Measurements from ENCODE around the gene LARGE2.

The LARGE2 gene

GRCh38 chr11:45922425-45923082 lies at the start of gene LARGE2:
TSS of gene LARGE2 (plus strand) at chr11:45922656. CDS start at chr11:45922883, 227 bp downstream.
- no peak for DNase-seq (ENCODE audit: low read depth, low spot score)

- no peak for DNase-seq (ENCODE audit: low read depth, low spot score)
Observed at GRCh38 chr11:45876401-45876800, 46.1 kb upstream of the LARGE2 start.

GRCh38 chr11:45877221-45877620 lies 45.2 kb upstream of the LARGE2 start:
- DNase-seq (ENCODE audit: low read depth, low spot score): no peak

GRCh38 chr11:45877845-45878244 lies 44.6 kb upstream of the LARGE2 start:
- DNase-seq (ENCODE audit: low read depth, low spot score): no peak

GRCh38 chr11:45879803-45880686 lies 42.4 kb upstream of the LARGE2 start:
- DNase-seq (ENCODE audit: low read depth, low spot score): no peak

GRCh38 chr11:45880772-45881570 lies 41.5 kb upstream of the LARGE2 start:
- no peak for DNase-seq (ENCODE audit: low read depth, low spot score)

GRCh38 chr11:45881708-45882368 lies 40.6 kb upstream of the LARGE2 start:
- DNase-seq (ENCODE audit: low read depth, low spot score): no peak

GRCh38 chr11:45884596-45885185 lies 37.8 kb upstream of the LARGE2 start:
- no peak for DNase-seq (ENCODE audit: low read depth, low spot score)

GRCh38 chr11:45885274-45885920 lies 37.1 kb upstream of the LARGE2 start, which contains the start of gene MAPK8IP1:
TSS of gene MAPK8IP1 (plus strand) at chr11:45885651. CDS start at chr11:45885821, 170 bp downstream.
- no peak for DNase-seq (ENCODE audit: low read depth, low spot score)

- no peak for DNase-seq (ENCODE audit: low read depth, low spot score)
Observed at GRCh38 chr11:45885921-45886721, 36.3 kb upstream of the LARGE2 start.

- no peak for DNase-seq (ENCODE audit: low read depth, low spot score)
Observed at GRCh38 chr11:45886816-45887520, 35.5 kb upstream of the LARGE2 start.

GRCh38 chr11:45887587-45887986 lies 34.9 kb upstream of the LARGE2 start:
- DNase-seq (ENCODE audit: low read depth, low spot score): no peak

GRCh38 chr11:45889555-45889954 lies 32.9 kb upstream of the LARGE2 start:
- no peak for DNase-seq (ENCODE audit: low read depth, low spot score)

- DNase-seq (ENCODE audit: low read depth, low spot score): no peak
Observed at GRCh38 chr11:45889966-45890365, 32.5 kb upstream of the LARGE2 start.

GRCh38 chr11:45890886-45891550 lies 31.4 kb upstream of the LARGE2 start:
- no peak for DNase-seq (ENCODE audit: low read depth, low spot score)

- no peak for DNase-seq (ENCODE audit: low read depth, low spot score)
Observed at GRCh38 chr11:45892856-45893255, 29.6 kb upstream of the LARGE2 start.

GRCh38 chr11:45894555-45895247 lies 27.8 kb upstream of the LARGE2 start:
- no peak for DNase-seq (ENCODE audit: low read depth, low spot score)

Data from activated naive CD8-positive, alpha-beta T cell treated with anti-CD3 and anti-CD28 coated beads, Interleukin-2, amount 50 U/mL, for 16 hours (primary cell).